ENCODE results near the gene USP25.

DNA sequence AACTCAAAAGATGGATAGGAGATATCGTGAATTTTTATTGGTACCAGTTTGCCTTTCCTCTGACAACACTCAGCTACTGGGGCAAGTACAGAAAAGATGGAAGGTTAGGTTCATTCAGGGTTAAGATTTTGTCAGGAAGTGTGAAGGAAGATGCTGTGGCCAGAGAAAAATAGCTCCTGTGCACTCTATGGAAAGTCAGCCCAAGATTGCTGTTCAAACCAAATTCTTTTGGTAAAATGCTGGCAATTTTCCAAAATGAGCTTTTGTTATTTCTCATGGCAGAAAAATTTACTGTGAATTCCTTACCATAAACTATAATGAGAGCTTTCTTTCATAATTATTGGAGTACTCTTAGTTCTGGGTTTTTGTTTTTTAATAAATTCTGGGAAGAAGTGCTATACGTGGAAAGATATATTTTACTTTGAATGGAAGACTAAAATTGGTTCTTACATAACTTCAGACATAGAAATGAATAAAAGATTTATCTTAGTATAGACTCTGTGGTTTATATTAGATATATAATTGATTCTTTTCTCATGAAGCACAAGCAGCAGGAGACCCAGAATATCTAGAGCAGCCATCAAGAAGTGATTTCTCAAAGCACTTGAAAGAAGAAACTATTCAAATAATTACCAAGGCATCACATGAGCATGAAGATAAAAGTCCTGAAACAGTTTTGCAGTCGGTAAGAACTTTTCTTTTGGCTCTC, 112.2 kb downstream of the USP25 start:
- TF ChIP-seq ZFP3 (CRISPR knock-in tag; IDR thresholded peaks at IDR 0.05), result no peak
- TF ChIP-seq, protein P1, sequence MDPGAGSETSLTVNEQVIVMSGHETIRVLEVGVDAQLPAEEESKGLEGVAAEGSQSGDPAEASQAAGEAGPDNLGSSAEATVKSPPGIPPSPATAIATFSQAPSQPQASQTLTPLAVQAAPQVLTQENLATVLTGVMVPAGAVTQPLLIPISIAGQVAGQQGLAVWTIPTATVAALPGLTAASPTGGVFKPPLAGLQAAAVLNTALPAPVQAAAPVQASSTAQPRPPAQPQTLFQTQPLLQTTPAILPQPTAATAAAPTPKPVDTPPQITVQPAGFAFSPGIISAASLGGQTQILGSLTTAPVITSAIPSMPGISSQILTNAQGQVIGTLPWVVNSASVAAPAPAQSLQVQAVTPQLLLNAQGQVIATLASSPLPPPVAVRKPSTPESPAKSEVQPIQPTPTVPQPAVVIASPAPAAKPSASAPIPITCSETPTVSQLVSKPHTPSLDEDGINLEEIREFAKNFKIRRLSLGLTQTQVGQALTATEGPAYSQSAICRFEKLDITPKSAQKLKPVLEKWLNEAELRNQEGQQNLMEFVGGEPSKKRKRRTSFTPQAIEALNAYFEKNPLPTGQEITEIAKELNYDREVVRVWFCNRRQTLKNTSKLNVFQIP (CRISPR knock-in tag; IDR thresholded peaks at IDR 0.05; ENCODE audit: borderline replicate concordance, low read depth), result no peak
- TF ChIP-seq ZC3H10 (CRISPR knock-in tag; IDR thresholded peaks at IDR 0.05), result no peak
- TF ChIP-seq ZNF70 (CRISPR knock-in tag; IDR thresholded peaks at IDR 0.05), result no peak
- no peak for TF ChIP-seq ZNF8 (CRISPR knock-in tag; IDR thresholded peaks at IDR 0.05)
- TF ChIP-seq OSR1 (CRISPR knock-in tag; IDR thresholded peaks at IDR 0.05), result no peak
- TF ChIP-seq, protein P2, sequence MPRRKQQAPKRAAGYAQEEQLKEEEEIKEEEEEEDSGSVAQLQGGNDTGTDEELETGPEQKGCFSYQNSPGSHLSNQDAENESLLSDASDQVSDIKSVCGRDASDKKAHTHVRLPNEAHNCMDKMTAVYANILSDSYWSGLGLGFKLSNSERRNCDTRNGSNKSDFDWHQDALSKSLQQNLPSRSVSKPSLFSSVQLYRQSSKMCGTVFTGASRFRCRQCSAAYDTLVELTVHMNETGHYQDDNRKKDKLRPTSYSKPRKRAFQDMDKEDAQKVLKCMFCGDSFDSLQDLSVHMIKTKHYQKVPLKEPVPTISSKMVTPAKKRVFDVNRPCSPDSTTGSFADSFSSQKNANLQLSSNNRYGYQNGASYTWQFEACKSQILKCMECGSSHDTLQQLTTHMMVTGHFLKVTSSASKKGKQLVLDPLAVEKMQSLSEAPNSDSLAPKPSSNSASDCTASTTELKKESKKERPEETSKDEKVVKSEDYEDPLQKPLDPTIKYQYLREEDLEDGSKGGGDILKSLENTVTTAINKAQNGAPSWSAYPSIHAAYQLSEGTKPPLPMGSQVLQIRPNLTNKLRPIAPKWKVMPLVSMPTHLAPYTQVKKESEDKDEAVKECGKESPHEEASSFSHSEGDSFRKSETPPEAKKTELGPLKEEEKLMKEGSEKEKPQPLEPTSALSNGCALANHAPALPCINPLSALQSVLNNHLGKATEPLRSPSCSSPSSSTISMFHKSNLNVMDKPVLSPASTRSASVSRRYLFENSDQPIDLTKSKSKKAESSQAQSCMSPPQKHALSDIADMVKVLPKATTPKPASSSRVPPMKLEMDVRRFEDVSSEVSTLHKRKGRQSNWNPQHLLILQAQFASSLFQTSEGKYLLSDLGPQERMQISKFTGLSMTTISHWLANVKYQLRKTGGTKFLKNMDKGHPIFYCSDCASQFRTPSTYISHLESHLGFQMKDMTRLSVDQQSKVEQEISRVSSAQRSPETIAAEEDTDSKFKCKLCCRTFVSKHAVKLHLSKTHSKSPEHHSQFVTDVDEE (CRISPR knock-in tag; IDR thresholded peaks at IDR 0.05), result no peak
